DMS 273 treated with DMSO at 0.1 percent for 48 hours (cell line): ENCODE measurements around the gene LDB2.

ENCODE experiments used
- DNase-seq: peaks from one replicate; lab custom pipeline; 2025; lab: John Stamatoyannopoulos, UW

The LDB2 gene

GRCh38 chr4:16884673-16885460 lies 13.6 kb downstream of the LDB2 start:
- no peak for DNase-seq

DNA sequence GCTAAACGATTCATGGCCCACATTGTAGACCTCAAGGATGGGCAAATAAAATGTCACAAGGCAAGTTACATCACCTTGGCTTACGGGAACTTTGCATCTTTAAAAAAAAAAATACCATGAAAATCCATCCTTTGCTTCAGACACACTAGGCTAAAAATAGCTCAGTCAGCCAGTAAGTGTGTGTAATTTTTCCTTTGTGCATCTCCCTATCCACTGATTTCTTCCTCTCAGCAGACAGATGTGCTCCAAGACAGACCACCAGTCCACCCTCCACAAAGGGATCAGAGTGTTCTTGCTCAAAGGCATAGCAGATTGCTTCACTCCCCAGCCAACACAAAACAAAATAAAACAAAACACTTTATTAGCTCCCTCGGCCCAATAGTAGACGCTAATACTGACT lies 14.6 kb downstream of the LDB2 start:
- no peak for DNase-seq

- DNase-seq = no peak
These were observed 17.1 kb downstream of the LDB2 start for GRCh38 chr4:16881151-16881884.

GRCh38 chr4:16875487-16875886 lies 23.0 kb downstream of the LDB2 start:
- DNase-seq = no peak

DNA sequence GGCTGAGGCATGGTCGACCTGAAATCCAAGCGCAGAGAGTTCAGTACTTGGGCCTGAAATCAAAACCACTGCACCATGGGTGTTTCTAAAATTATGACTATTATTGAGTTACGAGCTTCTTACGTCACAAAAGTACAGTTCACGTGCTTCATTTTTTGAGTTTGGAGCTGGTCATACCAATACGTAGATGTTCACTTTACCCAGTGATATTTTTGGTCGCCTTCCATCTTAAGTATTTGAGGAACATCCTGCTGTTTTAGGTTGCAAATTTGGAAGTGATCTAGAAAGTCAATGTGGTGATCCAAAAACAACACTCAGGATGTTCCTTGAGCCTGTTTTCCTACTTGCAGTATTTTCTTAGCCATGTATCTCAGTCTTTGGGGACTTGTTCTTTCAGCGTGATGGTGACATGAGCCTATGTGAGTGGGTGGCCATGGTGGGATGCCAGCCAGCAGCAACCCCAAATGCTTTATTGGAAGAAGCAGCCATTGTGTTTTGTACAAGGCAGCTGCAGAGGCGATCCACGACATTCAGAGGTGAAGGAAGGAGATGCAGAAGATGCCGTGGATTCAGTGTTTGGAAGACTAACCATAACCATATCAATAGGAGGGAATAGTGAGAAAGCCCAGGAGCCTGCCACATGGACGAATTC lies 28.7 kb downstream of the LDB2 start:
- no peak for DNase-seq

DNA sequence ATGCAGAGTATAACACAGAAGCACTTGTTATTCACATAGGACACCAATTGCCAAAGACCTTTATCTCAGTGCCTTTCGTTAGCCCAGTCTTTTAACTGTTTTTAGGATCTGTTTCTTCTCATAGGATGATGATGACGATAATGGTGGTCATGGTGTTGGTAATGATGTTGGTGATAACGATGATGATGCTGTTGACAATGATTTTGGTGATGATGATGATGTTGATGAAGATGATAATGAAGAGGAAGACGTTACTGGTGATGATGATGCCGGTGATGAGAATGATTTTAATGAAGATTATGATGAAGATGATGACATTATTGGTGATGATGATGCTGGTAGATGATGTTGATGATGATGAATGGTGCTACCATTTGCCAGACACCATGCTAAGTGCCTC lies 29.8 kb downstream of the LDB2 start:
- DNase-seq = no peak

DNA sequence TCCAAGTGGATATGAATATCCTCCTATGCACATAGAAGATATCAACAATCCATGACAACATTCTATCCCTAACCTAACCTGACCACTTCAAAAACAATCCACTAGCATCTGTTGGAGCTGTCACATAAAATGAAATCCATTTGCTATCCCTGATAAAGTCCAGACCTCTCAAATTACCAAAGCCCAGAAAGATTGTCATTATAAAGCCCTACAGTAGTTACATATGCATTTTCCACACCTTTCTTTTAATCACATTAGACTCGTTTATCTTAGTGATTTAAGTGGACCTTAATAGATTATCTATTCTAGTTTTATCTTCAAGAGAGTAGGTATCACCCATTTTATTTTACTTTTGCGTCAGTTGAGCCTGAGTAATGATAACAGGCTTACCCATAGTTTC lies 30.6 kb downstream of the LDB2 start:
- DNase-seq = no peak

- no peak for DNase-seq
These were observed 31.5 kb downstream of the LDB2 start for GRCh38 chr4:16866974-16867373.

DNA sequence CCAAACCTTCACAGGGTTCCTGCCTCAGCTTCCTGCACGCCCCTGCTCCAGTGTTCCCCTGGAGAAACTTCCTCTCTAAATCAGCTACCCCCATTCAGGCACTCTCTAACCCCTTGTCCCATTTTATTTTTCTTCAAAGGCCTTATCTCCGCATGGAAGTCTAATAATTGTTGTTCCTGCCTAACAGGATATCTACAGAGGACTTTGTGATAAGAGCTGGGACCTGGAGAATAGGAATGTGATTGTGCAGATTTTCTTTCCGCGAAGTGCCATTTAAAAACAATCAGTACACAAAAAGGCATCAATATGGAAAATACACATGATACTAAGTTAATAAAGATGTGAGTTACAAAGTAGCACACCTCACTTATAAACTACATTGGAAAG lies 32.6 kb downstream of the LDB2 start:
- DNase-seq = no peak

DNA sequence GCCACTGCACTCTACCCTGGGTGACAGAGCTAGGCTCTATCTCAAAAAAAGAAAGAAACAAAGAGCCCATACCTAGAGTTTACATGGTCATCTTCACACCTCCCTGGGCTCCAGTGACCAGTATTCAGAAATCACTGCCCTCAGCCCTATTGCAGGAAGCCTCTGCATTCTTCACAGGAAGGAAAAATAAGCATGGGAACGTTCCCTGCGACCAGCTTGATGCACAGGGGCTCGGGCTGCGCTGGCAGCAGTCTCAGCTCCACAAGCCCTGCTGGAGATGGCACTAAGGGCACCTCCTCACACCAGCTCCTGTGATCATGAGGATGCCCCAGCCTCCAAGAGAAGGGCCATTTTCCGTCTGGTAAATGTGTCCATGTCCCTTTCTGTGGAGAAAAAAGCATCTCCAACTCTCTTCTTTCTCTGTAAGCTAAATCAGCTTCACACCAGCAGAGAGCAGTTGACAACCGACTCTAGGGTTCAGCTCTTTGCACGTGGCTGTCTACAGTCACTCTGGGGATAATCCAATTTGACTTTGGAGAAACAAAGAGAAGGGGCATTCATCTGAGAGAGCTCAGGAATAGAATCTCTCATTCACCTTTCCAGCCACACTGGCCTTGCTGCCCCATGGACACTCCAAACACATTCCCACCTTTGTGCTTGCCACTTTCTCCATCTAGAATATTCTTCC lies 33.1 kb downstream of the LDB2 start:
- DNase-seq = no peak

GRCh38 chr4:16864199-16864598 lies 34.2 kb downstream of the LDB2 start:
- DNase-seq = no peak

DNA sequence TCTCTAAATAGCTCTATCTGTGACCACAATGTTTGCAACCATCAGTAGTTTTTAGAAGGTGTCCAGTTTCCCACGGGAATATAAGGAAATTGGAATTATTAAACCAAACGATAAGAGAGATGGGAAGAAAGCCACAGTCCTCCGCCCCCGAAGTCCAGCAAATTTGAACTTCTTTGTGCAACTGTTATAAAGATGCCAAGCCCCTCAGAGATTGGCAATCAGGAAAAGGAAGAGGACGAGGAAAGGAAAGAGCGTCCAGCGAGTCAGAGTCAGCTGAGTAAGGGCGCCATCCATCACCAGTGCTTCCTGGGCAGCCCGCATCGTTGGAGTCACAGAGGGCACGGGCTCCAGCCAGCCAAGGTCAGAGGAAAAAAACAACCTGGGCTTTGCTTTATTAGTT lies 35.7 kb downstream of the LDB2 start:
- DNase-seq = no peak

GRCh38 chr4:16860516-16860915 lies 37.9 kb downstream of the LDB2 start:
- DNase-seq = no peak

GRCh38 chr4:16859031-16859430 lies 39.4 kb downstream of the LDB2 start:
- no peak for DNase-seq

DNA sequence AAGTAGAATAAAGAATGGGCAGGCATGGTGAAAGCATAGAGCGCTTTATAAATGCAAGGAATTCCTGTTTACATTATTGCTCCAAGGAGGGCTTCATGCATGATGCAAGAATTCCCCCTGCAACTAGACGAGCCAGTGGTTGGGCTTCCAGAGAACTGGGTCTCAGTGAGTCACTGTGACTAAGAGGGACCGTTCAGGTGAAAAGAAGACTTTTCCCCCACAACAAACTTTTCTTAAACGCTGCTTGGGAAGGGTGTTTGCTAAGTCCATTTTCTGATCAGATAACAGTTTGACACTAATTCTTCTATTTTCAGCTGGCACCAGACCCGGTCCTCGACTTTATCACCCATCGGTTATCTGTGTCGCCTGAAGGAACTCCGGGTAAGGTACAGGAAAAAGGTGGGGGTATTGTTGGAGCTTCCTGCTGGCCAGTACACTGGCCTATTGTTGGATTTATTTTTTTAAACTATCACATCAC lies 40.1 kb downstream of the LDB2 start:
- no peak for DNase-seq

DNA sequence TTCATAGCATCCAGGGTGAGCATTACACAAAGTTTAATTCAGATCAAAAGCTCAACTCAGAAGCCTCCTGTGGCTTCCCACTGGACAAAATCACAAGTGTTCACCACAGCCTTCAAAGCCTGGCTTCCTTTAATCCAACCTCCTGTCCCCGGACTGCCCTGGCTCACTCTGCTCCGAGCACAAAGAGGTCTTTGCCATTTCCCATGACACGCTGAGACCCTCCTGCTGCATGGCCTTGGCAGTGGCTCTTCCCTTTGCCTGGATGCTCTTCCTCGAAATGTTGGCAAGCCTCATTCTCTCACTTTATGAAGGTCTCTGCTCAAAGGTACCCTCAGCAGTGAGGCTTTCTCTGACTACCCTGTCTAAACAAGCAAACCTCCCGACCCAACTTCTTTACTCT lies 41.0 kb downstream of the LDB2 start:
- no peak for DNase-seq

DNA sequence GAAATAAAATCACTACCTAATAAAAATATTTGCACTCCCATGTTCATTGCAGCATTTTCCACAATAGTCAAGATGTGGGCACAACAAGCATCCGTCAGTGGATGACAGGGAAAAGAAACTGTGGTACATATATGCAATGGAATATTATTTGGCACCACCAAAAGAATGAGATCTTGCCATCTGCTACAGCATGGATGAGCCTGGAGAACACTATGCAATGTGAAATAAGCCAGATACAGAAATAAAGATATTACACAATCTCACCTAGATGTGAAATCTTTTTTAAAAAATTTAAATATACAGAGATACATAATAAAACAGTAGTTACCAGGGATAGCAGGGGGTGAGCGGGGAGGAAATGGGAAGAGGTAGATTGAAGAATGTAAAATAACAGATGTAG lies 44.8 kb downstream of the LDB2 start:
- no peak for DNase-seq

DNA sequence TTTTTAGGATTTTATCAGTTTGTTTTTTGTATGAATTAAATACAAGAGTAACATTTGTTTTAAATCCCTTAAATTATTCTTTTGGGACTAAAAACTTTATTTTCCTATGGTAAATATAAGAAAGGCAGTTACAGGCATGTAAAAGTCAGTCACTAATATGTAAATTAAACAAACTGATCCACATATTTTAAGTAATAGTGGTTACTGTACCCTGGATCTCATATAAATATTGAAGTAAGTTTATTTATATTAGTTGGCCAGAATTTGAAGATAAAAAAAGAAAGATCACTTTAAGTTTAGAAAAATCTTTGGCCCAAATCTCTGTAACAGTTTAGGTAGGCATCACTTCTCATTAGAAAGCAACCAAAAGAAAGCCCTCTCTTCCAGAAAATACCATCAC lies 45.8 kb downstream of the LDB2 start:
- no peak for DNase-seq

- no peak for DNase-seq
These were observed 46.2 kb downstream of the LDB2 start for GRCh38 chr4:16852228-16852627.

- no peak for DNase-seq
These were observed 51.8 kb downstream of the LDB2 start for GRCh38 chr4:16846540-16847117.

- no peak for DNase-seq
These were observed 53.4 kb downstream of the LDB2 start for GRCh38 chr4:16844816-16845586.
